Calu3 (cell line): Measurements from ENCODE around the gene PCNX4. TPM values are rescaled to one million over a fixed set of nuclear protein-coding genes. Genes with fewer than 3 reads are reported as not detected.

Source experiments
- BruUV-seq: library from RNA; stranded (reverse); fragments of 400-500 nt; replicated peaks from 2 replicates; lab custom pipeline; 2021; lab: Mats Ljungman, UMichigan
- CTCF ChIA-PET: fragments of 300-600 bp; sonication (Branson Sonifier 250); formaldehyde crosslinking; loops from one replicate; lab custom pipeline; 2022; ENCODE audit warnings: antibody characterized with exemption; lab: Charles Lee
- DNase-seq: peaks from one replicate; pipeline ENCODE4 v3.0.0; 2022
- H3K27ac Mint-ChIP-seq: one replicate; pipeline ENCODE4 v1.8.0; 2022; ENCODE audit warnings: mixed read lengths; ENCODE audit not compliant: unreplicated experiment
- H3K27me3 Mint-ChIP-seq: one replicate; pipeline ENCODE4 v1.8.0; 2022; ENCODE audit warnings: mixed read lengths; ENCODE audit not compliant: unreplicated experiment
- H3K36me3 Mint-ChIP-seq: one replicate; pipeline ENCODE4 v1.8.0; 2022; ENCODE audit warnings: mild to moderate bottlenecking, moderate library complexity, mixed read lengths; ENCODE audit not compliant: insufficient read depth, unreplicated experiment
- H3K4me1 Mint-ChIP-seq: one replicate; pipeline ENCODE4 v1.8.0; 2022; ENCODE audit warnings: mild to moderate bottlenecking, low read depth, mixed read lengths; ENCODE audit not compliant: unreplicated experiment
- H3K4me3 Mint-ChIP-seq: one replicate; pipeline ENCODE4 v1.8.0; 2022; ENCODE audit warnings: mild to moderate bottlenecking, low read depth, moderate library complexity, mixed read lengths; ENCODE audit not compliant: unreplicated experiment
- H3K9me3 Mint-ChIP-seq: one replicate; pipeline ENCODE4 v1.8.0; 2022; ENCODE audit warnings: low read depth, mixed read lengths; ENCODE audit not compliant: unreplicated experiment
- intact Hi-C: fragments of 100-400 bp; cut with micrococcal nuclease; formaldehyde crosslinking; loops from one replicate; pipeline ENCODE4 v1.10.0; 2022; ENCODE audit not compliant: unreplicated experiment
- total RNA-seq: library from RNA; stranded (reverse); gene quantifications from 2 replicates; pipeline ENCODE4 v1.2.3, GENCODE V29; 2022
- TF ChIP-seq, protein P1 (sequence below): fragments of 200-600 bp; IDR thresholded peaks from one replicate; pipeline ENCODE4 v1.8.0; 2022; ENCODE audit warnings: antibody characterized with exemption; ENCODE audit not compliant: unreplicated experiment

PCNX4 gene
- total RNA-seq, 1 experiment from 2014 or later: 40.1 TPM

DNA sequence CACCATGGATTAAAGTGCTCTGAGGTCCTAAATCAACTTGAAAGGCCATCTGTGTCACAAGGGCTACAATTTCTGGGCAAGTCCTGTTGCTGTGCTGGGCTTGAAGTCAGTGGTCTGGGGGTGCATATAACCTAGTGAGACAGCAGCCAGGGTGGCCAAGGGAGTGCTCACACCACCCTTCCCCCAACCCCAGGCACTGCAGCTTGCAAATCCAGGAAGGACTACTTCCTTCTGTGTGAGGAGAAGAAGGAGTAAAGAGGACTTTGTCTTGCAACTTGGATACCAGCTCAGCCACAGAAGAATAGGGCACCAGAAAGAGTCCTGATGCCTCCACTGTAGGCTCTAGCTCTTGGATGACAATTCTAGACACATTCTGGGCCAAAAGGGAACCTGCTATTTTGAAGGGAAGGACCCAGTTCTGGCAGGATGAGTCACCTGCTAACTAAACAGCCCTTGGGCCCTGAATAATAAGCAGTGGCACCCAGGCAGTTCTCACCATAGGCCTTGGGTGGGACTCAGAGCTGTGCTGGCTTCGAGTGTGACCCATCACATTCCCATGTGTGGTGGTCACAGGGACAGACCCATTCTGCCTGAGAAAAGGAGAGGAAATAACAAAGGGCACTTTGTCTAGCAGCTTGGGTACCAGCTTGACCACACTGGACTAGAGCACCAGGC, 106.0 kb downstream of the PCNX4 start:
- Mint-ChIP-seq H3K27me3 (no peaks in the 10 kb centered on the region), H3K4me1 (peaks cover 9% of the 10 kb centered on the region), H3K36me3 (no peaks in the 10 kb centered on the region), H3K27ac (no peak overlapping the region), H3K4me3 (no peak overlapping the region), H3K9me3 (peaks cover 4% of the 10 kb centered on the region)
- intact Hi-C loops: loop anchor here (5.0 kb wide), 1 partner anchor 135 kb away; no protein-coding TSS in a partner anchor
- DNase-seq: no peak
- CTCF ChIA-PET: no interaction called here
- TF ChIP-seq, protein P1, sequence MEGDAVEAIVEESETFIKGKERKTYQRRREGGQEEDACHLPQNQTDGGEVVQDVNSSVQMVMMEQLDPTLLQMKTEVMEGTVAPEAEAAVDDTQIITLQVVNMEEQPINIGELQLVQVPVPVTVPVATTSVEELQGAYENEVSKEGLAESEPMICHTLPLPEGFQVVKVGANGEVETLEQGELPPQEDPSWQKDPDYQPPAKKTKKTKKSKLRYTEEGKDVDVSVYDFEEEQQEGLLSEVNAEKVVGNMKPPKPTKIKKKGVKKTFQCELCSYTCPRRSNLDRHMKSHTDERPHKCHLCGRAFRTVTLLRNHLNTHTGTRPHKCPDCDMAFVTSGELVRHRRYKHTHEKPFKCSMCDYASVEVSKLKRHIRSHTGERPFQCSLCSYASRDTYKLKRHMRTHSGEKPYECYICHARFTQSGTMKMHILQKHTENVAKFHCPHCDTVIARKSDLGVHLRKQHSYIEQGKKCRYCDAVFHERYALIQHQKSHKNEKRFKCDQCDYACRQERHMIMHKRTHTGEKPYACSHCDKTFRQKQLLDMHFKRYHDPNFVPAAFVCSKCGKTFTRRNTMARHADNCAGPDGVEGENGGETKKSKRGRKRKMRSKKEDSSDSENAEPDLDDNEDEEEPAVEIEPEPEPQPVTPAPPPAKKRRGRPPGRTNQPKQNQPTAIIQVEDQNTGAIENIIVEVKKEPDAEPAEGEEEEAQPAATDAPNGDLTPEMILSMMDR: no peak
- BruUV-seq: no TSS peak

DNA sequence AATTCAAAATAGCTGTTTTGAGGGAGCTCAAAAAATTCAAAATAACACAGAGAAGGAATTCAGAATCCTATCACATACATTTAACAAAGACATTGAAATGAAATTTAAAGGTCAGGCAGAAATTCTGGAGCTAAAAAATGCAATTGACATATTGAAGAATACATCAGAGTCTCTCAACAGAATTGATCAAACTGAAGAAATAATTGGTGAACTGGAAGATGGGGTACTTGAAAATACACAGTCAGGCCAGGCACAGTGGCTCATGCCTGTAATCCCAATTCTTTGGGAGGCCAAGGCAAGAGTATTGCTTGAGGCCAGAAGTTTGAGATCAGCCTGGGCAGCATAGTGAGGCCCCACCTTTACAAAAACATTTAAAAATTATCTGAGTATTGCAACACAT, 107.6 kb downstream of the PCNX4 start:
- intact Hi-C loops: loop anchor here (5.0 kb wide), 1 partner anchor 133 kb away; no protein-coding TSS in a partner anchor
- CTCF ChIA-PET: interaction anchor here (0.6 kb wide), 1 partner anchor 1503 kb away, joined by 4 read pairs; no protein-coding TSS in a partner anchor

DNA sequence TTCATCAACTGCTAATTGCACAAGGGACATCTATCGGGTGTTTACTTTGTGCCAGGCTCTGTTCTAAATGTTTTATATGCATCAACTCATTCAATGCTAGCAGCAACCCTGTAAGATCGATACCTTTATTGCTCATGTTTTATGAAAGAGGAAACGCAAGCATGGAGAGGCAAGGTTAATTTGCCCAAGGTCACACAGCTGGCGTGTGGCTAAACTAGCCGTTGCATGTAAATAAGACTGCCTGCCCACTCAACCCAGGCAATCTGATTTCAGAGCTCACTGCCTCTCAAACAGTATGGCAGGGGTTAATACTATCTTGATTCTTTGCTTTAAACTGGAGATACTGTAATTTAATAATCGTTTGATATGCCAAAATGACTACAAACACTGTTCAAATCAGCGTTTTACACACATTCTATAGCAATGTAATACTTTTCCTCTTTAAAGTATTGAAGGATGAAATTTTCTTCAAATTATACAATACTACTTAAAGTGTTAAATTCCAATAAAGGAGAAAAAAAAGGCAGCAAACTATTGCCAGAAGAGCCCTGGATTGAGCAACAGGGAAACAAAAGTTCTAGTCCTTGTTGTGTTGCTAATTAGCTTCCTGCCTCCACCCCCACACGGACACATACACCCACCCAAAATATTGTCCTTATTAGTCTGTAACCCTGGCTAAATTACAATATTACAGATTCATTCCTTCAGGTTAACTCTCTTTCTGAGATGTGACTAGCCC, 112.5 kb downstream of the PCNX4 start:
- Mint-ChIP-seq H3K4me3 (no peak overlapping the region), H3K9me3 (peaks cover 4% of the 10 kb centered on the region), H3K4me1 (no peaks in the 10 kb centered on the region), H3K27ac (no peak overlapping the region), H3K27me3 (peaks cover 25% of the 10 kb centered on the region), H3K36me3 (no peaks in the 10 kb centered on the region)
- no TSS peak for BruUV-seq
- CTCF ChIA-PET: interaction anchor here (0.9 to 1.0 kb wide), 2 partner anchors 125 to 354 kb away, joined by 3 read pairs; no protein-coding TSS in a partner anchor
- TF ChIP-seq, protein P1: no peak
- DNase-seq: no peak
- intact Hi-C loops: no loop called here

More for the DNA sequence above, 107.6 kb downstream of the PCNX4 start:
- peaks cover 4% of the 10 kb centered on the region for H3K9me3 Mint-ChIP-seq
- no peak for DNase-seq
- BruUV-seq: no TSS peak
- H3K4me3 Mint-ChIP-seq: no peak overlapping the region
- peaks cover 9% of the 10 kb centered on the region for H3K4me1 Mint-ChIP-seq
- H3K36me3 Mint-ChIP-seq: no peaks in the 10 kb centered on the region
- no peaks in the 10 kb centered on the region for H3K27me3 Mint-ChIP-seq
- H3K27ac Mint-ChIP-seq: no peak overlapping the region
- TF ChIP-seq, protein P1: no peak

DNA sequence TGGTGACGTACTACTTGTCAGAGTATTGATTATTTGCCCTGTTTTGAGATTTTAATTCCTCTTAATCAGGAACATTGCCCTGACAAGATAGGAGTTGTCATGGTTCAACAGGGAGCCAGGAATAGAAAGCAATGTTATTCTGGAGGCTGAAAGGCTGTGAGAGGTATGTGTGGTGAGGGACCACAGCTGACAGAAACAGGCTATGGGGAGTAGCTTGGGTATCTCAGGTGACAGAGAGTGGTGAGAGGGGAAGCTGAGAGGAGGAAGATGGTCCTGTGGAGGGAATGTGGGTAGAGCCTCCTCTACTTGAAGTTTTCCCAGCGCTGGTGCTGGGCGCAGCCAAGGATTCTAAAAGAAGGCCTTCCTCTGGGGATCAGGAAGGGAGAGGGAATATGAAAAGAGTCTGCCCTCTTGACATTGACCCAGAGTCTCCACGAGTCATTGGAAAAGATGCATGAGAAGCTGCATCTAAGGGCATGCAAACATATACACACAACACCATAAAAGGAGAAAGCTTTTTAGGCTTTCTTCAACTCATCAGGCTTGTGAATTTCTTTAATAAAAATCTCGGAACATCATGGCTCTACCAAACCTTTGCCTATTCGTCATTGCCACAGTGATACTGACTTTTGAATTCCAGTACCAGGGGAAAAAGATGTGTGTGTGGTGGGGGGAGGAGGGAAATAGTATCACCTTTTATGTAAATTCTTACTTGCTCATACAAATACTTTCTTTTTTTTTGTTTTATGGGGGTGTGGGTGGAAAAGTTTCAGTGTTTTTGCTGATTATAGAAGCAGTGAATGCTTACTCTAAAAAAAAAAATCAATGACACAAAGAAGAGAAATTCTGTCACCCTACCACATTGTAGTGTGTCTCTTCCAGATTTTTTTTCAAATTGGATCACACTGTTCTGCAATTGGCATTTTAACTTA, 113.4 kb downstream of the PCNX4 start:
- CTCF ChIA-PET: no interaction called here
- H3K27me3 Mint-ChIP-seq: peaks cover 33% of the 10 kb centered on the region
- intact Hi-C loops: no loop called here
- TF ChIP-seq, protein P1: no peak
- H3K4me1 Mint-ChIP-seq: no peaks in the 10 kb centered on the region
- H3K27ac Mint-ChIP-seq: no peak overlapping the region
- no peaks in the 10 kb centered on the region for H3K36me3 Mint-ChIP-seq
- no peaks in the 10 kb centered on the region for H3K9me3 Mint-ChIP-seq
- BruUV-seq: no TSS peak
- no peak overlapping the region for H3K4me3 Mint-ChIP-seq
- no peak for DNase-seq
